Stimulated activated CD8-positive, alpha-beta memory T cell treated with anti-CD3 and anti-CD28 coated beads, Interleukin-4, amount 100 ng/mL, for 24 hours (primary cell): Measurements from ENCODE around the gene IL6R.
"Not testable (repeated sequence)": the region's sequence is repeated elsewhere in the genome, so short reads cannot be mapped to it uniquely, and the experiment has no call there.

ENCODE experiments used
- DNase-seq: peaks from one replicate; pipeline ENCODE4 v3.0.0-alpha.2; 2020; ENCODE audit warnings: low read depth

Gene IL6R

DNA sequence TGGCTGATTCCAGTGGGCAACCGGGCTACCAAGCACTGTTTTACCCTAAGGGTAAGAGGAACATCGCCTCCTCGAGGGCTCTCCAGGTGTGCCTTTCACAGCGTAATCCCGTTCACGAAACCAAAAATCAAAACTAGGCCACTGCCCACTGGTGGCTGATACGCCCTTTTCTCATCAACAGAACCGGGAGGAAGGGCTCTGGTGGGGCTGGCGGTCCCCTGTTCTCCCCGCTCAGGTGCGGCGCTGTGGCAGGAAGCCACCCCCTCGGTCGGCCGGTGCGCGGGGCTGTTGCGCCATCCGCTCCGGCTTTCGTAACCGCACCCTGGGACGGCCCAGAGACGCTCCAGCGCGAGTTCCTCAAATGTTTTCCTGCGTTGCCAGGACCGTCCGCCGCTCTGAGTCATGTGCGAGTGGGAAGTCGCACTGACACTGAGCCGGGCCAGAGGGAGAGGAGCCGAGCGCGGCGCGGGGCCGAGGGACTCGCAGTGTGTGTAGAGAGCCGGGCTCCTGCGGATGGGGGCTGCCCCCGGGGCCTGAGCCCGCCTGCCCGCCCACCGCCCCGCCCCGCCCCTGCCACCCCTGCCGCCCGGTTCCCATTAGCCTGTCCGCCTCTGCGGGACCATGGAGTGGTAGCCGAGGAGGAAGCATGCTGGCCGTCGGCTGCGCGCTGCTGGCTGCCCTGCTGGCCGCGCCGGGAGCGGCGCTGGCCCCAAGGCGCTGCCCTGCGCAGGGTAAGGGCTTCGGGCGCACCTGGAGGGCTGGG, at the start of gene IL6R:
TSS of gene IL6R (plus strand) at position 360 of the 763 bp plus-strand sequence. CDS start at position 647, 287 bp downstream.
- DNase-seq = peak; percentile 54

DNA sequence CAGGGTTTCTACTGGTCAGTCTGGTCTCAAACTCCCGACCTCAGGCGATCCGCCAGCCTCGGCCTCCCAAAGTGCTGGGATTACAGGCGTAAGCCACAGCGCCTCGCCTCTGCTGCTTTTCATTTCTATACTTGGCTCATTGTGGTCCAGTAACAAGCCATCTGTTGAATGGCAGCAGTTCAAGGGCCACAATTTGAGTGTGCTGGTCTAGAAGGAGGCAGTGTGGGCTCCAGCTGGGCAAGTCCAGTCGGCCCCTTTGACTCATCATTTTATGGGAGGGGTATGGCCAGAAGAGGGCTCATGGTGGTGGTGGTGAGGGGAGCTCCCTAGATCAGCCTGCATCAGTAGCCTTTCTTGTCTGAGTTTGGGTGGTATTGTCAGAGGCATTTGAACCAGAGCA, 46.6 kb upstream of the IL6R start:
- no peak for DNase-seq

DNA sequence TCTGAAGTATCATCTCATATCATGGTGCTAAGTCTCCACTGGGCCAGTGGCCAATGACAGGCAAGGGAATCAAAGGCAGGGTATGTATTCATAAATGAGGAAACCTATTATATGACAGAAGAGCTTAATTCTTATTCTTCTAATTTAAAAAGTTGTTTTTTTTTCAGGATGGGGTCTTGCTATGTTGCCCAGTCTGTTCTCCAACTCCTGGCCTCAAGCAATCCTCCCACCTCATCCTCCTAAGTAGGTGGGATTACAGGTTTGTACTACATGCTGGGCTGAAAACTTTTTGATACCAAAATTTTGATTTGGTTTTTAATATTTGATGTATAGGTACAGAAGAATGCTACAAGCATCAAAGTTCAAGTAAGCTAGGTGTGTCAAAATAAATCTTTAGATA, 44.9 kb upstream of the IL6R start:
- DNase-seq = no peak

- not testable (repeated sequence) for DNase-seq
Measured at GRCh38 chr1:154360881-154361280, 44.3 kb upstream of the IL6R start.

GRCh38 chr1:154361357-154361756, 43.8 kb upstream of the IL6R start:
- no peak for DNase-seq

DNA sequence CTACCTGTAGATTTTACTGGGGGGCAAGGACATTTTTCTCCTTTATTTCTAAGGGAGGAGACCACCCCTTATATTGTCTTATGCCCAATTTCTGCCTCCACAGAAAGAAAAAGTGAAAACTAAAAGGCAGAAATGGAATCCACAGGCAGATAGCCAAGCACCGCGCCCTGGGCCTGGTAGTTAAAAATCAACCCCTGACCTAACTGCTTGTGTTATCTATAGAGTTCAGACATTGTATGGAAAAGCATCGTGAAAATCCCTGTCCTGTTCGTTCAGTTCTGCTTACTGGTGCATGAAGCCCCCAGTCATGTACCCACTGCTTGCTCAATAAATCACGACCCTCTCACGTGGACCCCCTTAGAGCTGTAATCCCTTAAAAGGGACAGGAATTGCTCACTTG, 33.7 kb upstream of the IL6R start:
- no peak for DNase-seq

DNA sequence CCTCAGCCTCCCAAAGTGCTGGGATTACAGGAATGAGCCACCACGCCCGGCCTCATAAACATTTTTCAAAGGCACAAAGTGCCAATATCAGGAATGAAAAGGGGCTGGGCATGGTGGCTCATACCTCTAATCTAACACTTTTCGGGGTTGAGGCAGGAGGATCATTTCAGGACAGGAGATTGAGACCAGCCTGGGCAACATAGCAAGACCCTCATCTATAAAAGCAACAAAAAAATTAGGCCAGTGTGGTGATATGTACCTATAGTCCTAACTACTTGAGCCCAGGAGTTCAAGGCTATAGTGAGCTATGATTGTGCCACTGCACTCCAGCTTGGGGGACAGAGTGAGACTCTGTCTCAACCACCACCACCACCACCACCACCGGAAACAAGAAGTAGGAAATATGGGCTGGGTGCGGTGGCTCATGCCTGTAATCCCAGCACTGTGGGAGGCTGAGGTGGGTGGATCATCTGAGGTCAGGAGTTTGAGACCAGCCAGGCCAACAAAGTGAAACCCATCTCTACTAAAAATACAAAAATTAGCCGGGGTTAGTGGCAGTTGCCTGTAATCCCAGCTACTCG, 31.3 kb upstream of the IL6R start:
- not testable (repeated sequence) for DNase-seq

DNA sequence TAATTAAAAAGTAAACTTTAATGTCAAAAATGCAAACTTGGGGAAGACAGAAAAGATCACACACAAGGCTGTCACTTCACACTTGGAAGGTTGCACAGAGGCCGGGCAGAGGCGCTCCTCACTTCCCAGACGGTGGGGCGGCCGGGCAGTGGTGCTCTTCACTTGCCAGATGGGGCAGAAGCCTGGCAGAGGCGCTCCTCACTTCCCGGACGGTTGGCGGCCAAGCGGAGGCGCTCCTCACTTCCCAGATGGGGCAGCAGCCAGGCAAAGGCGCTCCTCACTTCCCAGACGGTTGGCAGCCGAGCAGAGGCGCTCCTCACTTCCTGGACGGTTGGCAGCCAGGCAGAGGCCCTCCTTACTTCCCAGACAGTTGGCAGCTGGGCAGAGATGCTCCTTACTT, 25.8 kb upstream of the IL6R start:
- no peak for DNase-seq

DNA sequence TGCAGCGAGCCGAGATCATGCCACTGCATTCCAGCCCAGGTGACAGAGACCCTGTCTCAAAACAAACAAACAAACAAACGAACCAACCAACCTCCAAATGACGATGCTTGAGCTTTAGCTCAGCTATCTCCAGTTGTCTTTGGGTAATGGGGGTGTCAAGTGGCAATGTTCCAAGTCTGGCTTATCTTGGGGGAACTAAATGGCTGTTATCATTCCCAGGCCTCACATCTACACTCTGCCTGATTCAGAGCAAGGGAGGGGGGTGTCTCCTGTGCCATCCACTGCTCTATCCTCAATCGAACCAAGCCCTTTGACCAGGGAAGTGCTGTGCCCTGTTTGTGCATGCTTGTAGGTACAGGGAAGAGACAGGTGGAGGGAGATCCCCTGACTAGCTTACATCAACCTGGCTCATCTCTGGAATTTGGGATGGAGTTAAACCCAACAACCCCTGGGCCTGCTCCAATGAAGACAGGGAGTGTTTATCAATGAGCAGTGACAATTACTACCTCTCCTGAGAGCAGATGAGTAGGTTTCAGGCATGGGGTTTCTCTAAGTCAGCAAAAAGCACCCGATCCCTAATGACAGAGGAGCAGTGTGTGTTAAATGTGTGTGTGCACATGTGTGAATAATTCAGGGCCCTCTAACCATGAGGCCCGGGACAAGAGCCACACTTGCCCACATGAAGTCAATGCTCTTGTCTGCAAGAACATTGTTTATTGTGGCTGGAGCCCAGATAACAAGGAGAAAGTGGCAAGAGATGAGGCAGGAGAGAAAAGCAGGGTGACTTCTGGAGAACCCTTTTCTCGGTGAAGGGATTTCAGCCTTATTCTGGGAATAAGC, 20.3 kb upstream of the IL6R start:
- DNase-seq = no peak

GRCh38 chr1:154386643-154387352, 18.3 kb upstream of the IL6R start:
- DNase-seq = peak; percentile 80

DNA sequence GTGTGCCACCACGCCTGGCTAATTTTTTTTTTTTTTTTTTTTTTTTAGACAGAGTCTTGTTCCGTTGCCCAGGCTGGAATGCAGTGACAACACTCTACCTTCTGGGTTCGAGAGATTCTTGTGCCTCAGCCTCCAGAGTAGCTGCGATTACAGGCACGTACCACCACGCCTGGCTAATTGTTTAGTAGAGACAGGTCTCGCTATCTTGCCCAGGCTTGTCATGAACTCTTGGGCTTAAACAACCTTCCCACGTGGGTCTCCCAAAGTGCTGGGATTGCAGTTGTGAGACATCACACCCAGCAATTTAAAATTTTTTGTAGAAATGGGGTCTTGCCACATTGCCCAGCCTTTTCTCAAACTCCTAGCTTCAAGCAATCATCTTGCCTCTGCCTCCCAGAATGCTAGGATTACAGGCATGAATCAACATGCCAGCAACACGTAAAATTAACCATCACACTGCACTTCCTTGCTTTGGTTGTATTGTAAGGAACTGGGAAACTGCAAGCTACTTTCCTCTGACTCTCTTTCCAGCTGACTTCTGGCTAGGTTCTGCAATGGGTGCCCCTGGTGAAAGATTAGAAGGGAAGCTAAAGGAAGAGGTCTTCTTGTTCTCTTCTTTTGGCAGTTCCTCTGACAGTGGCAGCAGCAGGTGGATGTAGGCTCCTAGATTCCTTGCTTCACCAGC, 13.9 kb upstream of the IL6R start:
- DNase-seq = no peak

- no peak for DNase-seq
Measured at GRCh38 chr1:154398141-154398540, 7.0 kb upstream of the IL6R start.

DNA sequence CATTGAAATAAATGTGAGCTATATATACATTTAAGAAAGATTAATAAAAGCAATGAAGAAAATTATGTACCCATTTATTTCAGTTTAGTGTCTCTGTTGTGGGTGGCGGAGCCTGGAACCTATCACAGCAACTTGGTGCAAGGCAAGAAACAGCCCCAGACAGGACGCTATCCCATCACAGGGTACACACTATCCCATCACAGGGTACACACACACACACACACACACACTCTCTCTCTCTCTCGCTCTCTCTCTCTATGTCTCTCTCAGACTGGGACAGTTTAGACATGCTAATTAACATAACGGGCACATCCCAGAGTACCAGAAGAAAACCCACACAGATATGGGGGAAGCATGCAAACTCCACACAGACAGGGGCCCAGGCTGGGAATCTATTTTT, 6.5 kb upstream of the IL6R start:
- DNase-seq = no peak

GRCh38 chr1:154400381-154400801, 4.8 kb upstream of the IL6R start:
- DNase-seq = no peak

DNA sequence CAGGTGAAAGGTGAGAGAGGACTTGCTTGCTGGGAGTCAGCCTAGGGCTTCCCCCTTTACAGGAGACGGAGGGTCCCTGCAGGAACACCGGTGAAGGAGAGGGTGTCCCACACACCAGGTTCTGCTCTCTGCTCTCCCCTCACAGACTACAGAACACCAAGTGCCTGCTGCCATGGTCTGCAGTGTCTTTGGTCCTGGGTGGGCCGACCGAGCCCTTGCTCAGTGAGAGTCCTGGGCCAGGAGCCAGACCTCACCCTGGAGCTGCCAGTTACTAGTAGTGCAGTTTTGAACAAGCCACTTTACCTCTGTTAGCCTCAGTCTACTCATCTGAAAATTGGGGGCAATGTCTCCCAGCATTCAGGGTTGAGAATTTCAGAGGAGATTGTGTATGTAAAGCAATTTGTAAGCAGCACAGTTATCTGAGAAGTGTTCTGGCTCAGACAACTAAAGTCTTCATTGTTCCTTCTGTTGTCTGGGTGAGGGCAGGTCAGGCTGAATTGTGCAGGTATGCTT, 2.7 kb upstream of the IL6R start:
- DNase-seq = no peak

DNA sequence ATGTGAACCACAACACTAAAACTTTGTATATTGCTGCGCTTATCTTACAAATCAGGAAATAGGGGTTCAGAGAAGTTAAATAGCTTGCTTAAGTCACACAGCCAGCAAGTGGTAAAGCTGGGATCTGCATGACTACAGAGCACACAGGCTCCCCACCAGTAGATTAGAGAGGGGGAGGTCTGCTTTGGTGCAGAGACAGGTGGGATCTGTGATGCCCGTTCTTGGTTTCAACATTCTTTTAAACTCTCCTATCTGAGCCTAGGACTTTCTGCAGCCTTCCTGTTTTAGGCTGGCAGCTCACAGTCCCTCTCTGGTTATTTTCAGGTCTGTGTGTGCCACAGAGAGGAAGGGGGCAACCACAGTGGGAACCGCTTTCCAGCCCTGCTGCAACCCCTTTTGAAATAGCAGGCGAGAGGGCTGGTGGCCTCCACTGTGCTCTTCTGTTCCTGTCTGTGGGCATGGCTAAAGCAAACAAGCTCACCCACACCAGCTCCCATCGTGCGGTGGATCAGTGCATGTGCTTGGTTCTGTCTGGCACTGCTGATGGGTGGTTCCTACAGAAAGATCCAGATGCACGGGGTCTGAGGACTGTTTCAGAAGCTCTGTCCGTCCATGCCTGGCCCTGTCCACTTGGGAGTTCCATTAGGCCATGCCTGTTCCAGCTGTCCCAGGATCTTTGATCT, 1.7 kb upstream of the IL6R start:
- no peak for DNase-seq

GRCh38 chr1:154403983-154404382, 1.2 kb upstream of the IL6R start:
- no peak for DNase-seq

- no peak for DNase-seq
Measured at GRCh38 chr1:154404511-154404931, 622 bp upstream of the IL6R start.

GRCh38 chr1:154405747-154406571, 816 bp downstream of the IL6R start:
- peak; percentile 35 for DNase-seq

- DNase-seq = no peak
Measured at GRCh38 chr1:154406572-154406879, 1.4 kb downstream of the IL6R start.
